ENCODE results near the gene FGD4. TPM values are rescaled to one million over a fixed set of nuclear protein-coding genes. Genes with fewer than 3 reads are reported as not detected.

The FGD4 gene
- total RNA-seq, 1 experiment from 2014 or later = 54.3 TPM

DNA sequence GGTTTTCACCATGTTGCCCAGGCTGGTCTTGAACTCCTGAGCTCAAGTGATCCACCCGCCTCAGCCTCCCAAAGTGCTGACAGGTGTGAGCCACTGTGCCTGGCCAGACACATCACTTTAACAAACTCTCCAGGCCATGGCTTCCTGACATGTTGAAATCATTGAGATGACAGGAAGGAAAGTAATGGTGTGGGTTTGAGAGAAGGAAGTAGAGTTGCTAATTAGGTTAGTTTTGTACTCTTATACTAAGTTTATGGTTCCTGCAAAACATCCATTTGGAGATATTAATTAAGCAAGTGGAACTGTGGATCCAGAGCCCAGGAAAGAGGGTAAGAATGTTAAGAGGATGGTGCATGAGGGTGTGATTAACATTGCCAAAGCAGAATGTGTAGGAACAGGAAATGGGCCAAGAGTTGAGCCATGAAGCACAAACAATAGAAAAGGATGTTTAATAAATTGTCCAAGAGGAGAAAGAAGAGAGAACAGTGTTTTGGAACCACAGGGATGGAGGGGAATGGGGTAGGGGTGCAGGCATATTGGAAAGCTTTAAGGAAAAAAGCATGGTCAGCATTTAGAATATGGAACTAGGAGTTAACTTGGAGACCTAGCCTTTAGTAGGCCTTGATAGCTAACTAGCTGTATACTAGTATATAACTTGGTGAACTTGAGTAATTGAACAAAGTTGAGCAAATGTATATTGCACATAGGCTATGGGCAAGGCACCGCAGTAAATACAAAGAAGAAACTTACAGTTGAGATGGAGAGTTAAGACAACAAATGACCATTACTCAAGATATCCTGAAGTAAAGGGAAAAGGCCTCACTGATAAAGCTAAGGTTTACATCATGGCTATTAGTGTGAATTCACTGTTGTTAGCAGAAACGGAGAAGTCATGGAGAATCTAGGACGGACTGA is 188.5 kb downstream of the FGD4 start:
- peaks cover 3 to 4% of the 10 kb centered on the region in 2 experiments for H3K4me1 Mint-ChIP-seq
- H4K91ac ChIP-seq (ENCODE audit: insufficient read length, low read depth, low read length) = no peak overlapping the region
- no peak overlapping the region for H3K4me2 ChIP-seq (ENCODE audit: insufficient read depth, insufficient read length, low read length)
- no peak overlapping the region for H2AK5ac ChIP-seq (ENCODE audit: insufficient read length, low read length)
- H3T11ph ChIP-seq (ENCODE audit: low read length) = no peak overlapping the region
- no peak overlapping the region for H3K4ac ChIP-seq (ENCODE audit: low read depth, low read length)
- H3K9ac ChIP-seq (ENCODE audit: extremely low read depth, insufficient read length, low read length) = no peak overlapping the region
- no peak overlapping the region for H2AFZ ChIP-seq (ENCODE audit: low read length)
- no peak overlapping the region for H3K18ac ChIP-seq (ENCODE audit: insufficient read length, low read depth, low read length)
- H3K27ac Mint-ChIP-seq = peak overlapping the region in 1 of 3 experiments; percentile 1; a peak in 2 of 7 replicates
- H4K20me1 ChIP-seq (ENCODE audit: control insufficient read depth, insufficient read depth, insufficient read length) = no peaks in the 10 kb centered on the region
- peaks cover 3% of the 10 kb centered on the region for H3K79me1 ChIP-seq (ENCODE audit: insufficient read depth, low read depth, low read length, poor library complexity, severe bottlenecking)
- H3K9me3 Mint-ChIP-seq = no peaks in the 10 kb centered on the region
- H2BK12ac ChIP-seq (ENCODE audit: insufficient read length, low read depth, low read length) = no peak overlapping the region
- H3K27me3 Mint-ChIP-seq (ENCODE audit: low read depth) = no peaks in the 10 kb centered on the region; the same call in 1 of the 2 replicates
- H2BK5ac ChIP-seq (ENCODE audit: insufficient read length, low read length) = no peak overlapping the region
- H3K23me2 ChIP-seq (ENCODE audit: insufficient read length, low read depth, low read length, poor library complexity, severe bottlenecking) = no peaks in the 10 kb centered on the region
- no peaks in the 10 kb centered on the region for H3K9me3 ChIP-seq (ENCODE audit: control insufficient read depth, low read depth, low read length)
- no peak overlapping the region for H3K4me3 Mint-ChIP-seq
- no peak overlapping the region for H3K56ac ChIP-seq (ENCODE audit: insufficient read length, low read depth, low read length)
- no peak overlapping the region for H2BK20ac ChIP-seq (ENCODE audit: low read depth, low read length, poor library complexity, severe bottlenecking)
- no peak overlapping the region for H4K8ac ChIP-seq (replicated peaks; ENCODE audit: insufficient read length, low read depth, low read length)
- H3K79me2 ChIP-seq (ENCODE audit: insufficient read depth, low read length) = no peaks in the 10 kb centered on the region
- no peak overlapping the region for H3K23ac ChIP-seq (ENCODE audit: insufficient read length, low read depth, low read length)
- H3K4me1 ChIP-seq (ENCODE audit: insufficient read depth, low read length) = no peaks in the 10 kb centered on the region
- no peak overlapping the region for H2BK120ac ChIP-seq (ENCODE audit: low read depth, low read length, poor library complexity, severe bottlenecking)
- H3K27ac ChIP-seq (ENCODE audit: insufficient read length, low read depth, low read length) = no peak overlapping the region
- H3K36me3 Mint-ChIP-seq (ENCODE audit: insufficient read depth in 1 of 3, low read depth in 3 of 3) = peaks cover 13 to 49% (median 22%) of the 10 kb centered on the region in 3 experiments; a peak in 5 of 7 replicates
- WGBS (ENCODE audit: extremely low coverage, insufficient read length, low lambda C conversion rate) = no CpG with 5 or more reads among the region's 4 CpGs
- TF ChIP-seq, protein P1, sequence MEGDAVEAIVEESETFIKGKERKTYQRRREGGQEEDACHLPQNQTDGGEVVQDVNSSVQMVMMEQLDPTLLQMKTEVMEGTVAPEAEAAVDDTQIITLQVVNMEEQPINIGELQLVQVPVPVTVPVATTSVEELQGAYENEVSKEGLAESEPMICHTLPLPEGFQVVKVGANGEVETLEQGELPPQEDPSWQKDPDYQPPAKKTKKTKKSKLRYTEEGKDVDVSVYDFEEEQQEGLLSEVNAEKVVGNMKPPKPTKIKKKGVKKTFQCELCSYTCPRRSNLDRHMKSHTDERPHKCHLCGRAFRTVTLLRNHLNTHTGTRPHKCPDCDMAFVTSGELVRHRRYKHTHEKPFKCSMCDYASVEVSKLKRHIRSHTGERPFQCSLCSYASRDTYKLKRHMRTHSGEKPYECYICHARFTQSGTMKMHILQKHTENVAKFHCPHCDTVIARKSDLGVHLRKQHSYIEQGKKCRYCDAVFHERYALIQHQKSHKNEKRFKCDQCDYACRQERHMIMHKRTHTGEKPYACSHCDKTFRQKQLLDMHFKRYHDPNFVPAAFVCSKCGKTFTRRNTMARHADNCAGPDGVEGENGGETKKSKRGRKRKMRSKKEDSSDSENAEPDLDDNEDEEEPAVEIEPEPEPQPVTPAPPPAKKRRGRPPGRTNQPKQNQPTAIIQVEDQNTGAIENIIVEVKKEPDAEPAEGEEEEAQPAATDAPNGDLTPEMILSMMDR (conservative IDR thresholded peaks at IDR 0.05) = no peak
- no peak overlapping the region for H4K5ac ChIP-seq (ENCODE audit: insufficient read length, low read depth, low read length)
- H3K14ac ChIP-seq (ENCODE audit: insufficient read depth, low read length) = no peak overlapping the region
- H3K27me3 ChIP-seq (ENCODE audit: insufficient read depth, low read length) = no peaks in the 10 kb centered on the region
- no peak for DNase-seq
- H2BK15ac ChIP-seq (ENCODE audit: low read depth, low read length) = no peak overlapping the region
